ENCODE data around the gene MYO6. TPM values are rescaled to one million over a fixed set of nuclear protein-coding genes. Genes with fewer than 3 reads are reported as not detected.
"Not testable (repeated sequence)": the region's sequence is repeated elsewhere in the genome, so short reads cannot be mapped to it uniquely, and the experiment has no call there.

The MYO6 gene
- polyA plus RNA-seq, 1 experiment = 4.7 TPM

GRCh38 chr6:75893776-75894152 lies 144.7 kb downstream of the MYO6 start:
- DNase-seq (ENCODE audit: low read depth) = no peak
- ChIA-PET CTCF (interaction anchor here (0.7 to 3.2 kb wide), 21 partner anchors 10 to 1570 kb away, joined by 3 to 22 read pairs (median 4); partner anchors contain the start of gene HTR1B), POLR2A (no interaction called here)

GRCh38 chr6:75896526-75896925 lies 147.5 kb downstream of the MYO6 start:
- ChIA-PET CTCF (no interaction called here), POLR2A (no interaction called here)
- Histone ChIP-seq H3K27me3 (ENCODE audit: control insufficient read depth, insufficient read depth, low read length) (no peaks in the 10 kb centered on the region), H3K4me3 (ENCODE audit: low read depth, low read length) (no peak overlapping the region), H3K36me3 (ENCODE audit: control insufficient read depth, insufficient read depth, low read length) (no peaks in the 10 kb centered on the region)
- no peak for DNase-seq (ENCODE audit: low read depth)
- TF ChIP-seq CTCF (IDR thresholded peaks at IDR 0.05; ENCODE audit: insufficient read depth, low read depth, low read length) = no peak

More at GRCh38 chr6:75893776-75894152, 144.7 kb downstream of the MYO6 start:
- H3K36me3 ChIP-seq (ENCODE audit: control insufficient read depth, insufficient read depth, low read length) = no peaks in the 10 kb centered on the region
- no peaks in the 10 kb centered on the region for H3K27me3 ChIP-seq (ENCODE audit: control insufficient read depth, insufficient read depth, low read length)
- TF ChIP-seq CTCF (IDR thresholded peaks at IDR 0.05; ENCODE audit: insufficient read depth, low read depth, low read length) = no peak
- no peak overlapping the region for H3K4me3 ChIP-seq (ENCODE audit: low read depth, low read length)

- H3K4me3 ChIP-seq (ENCODE audit: low read depth, low read length); H3K27me3 ChIP-seq (ENCODE audit: control insufficient read depth, insufficient read depth, low read length); POLR2A ChIA-PET; H3K36me3 ChIP-seq (ENCODE audit: control insufficient read depth, insufficient read depth, low read length); CTCF ChIA-PET; DNase-seq (ENCODE audit: low read depth): not testable (repeated sequence)
Observed at GRCh38 chr6:75900216-75900615, 151.2 kb downstream of the MYO6 start.

- CTCF ChIA-PET = interaction anchor here (2.3 kb wide), 1 partner anchor 11 kb away, joined by 12 read pairs; no protein-coding TSS in a partner anchor
- POLR2A ChIA-PET; H3K4me3 ChIP-seq (ENCODE audit: low read depth, low read length); DNase-seq (ENCODE audit: low read depth); H3K36me3 ChIP-seq (ENCODE audit: control insufficient read depth, insufficient read depth, low read length); H3K27me3 ChIP-seq (ENCODE audit: control insufficient read depth, insufficient read depth, low read length): not testable (repeated sequence)
Observed at GRCh38 chr6:75905129-75905528, 156.1 kb downstream of the MYO6 start.

GRCh38 chr6:75906871-75907270 lies 157.8 kb downstream of the MYO6 start:
- POLR2A ChIA-PET = no interaction called here
- no peak for TF ChIP-seq CTCF (IDR thresholded peaks at IDR 0.05; ENCODE audit: insufficient read depth, low read depth, low read length)
- DNase-seq (ENCODE audit: low read depth) = no peak
- Histone ChIP-seq H3K27me3 (ENCODE audit: control insufficient read depth, insufficient read depth, low read length) (no peaks in the 10 kb centered on the region), H3K4me3 (ENCODE audit: low read depth, low read length) (no peak overlapping the region), H3K36me3 (ENCODE audit: control insufficient read depth, insufficient read depth, low read length) (no peaks in the 10 kb centered on the region)
- CTCF ChIA-PET = interaction anchor here (2.3 kb wide), 1 partner anchor 13 kb away, joined by 12 read pairs; no protein-coding TSS in a partner anchor

GRCh38 chr6:75907444-75907843 lies 158.4 kb downstream of the MYO6 start:
- CTCF ChIA-PET = interaction anchor here (2.3 kb wide), 1 partner anchor 14 kb away, joined by 12 read pairs; no protein-coding TSS in a partner anchor
- POLR2A ChIA-PET = no interaction called here
- no peaks in the 10 kb centered on the region for H3K27me3 ChIP-seq (ENCODE audit: control insufficient read depth, insufficient read depth, low read length)
- TF ChIP-seq CTCF (IDR thresholded peaks at IDR 0.05; ENCODE audit: insufficient read depth, low read depth, low read length) = no peak
- no peak overlapping the region for H3K4me3 ChIP-seq (ENCODE audit: low read depth, low read length)
- no peak for DNase-seq (ENCODE audit: low read depth)
- no peaks in the 10 kb centered on the region for H3K36me3 ChIP-seq (ENCODE audit: control insufficient read depth, insufficient read depth, low read length)

Data from BJ (cell line).